Astrocyte (in vitro differentiated cells and primary cell): ENCODE measurements around the gene RHOT1.

Experiments
- EZH2 ChIP-seq: IDR thresholded peaks from 2 replicates; pipeline ENCODE4 v1.6.1; 2012; ENCODE audit warnings: mild to moderate bottlenecking, low read length, inconsistent platforms; ENCODE audit not compliant: insufficient read depth
- TF ChIP-seq, protein P1 (sequence below): IDR thresholded peaks from 2 replicates; pipeline ENCODE4 v1.5.1; 2011; ENCODE audit warnings: low read depth, mild to moderate bottlenecking, inconsistent platforms, low read length, moderate library complexity; ENCODE audit not compliant: insufficient read depth

DNA sequence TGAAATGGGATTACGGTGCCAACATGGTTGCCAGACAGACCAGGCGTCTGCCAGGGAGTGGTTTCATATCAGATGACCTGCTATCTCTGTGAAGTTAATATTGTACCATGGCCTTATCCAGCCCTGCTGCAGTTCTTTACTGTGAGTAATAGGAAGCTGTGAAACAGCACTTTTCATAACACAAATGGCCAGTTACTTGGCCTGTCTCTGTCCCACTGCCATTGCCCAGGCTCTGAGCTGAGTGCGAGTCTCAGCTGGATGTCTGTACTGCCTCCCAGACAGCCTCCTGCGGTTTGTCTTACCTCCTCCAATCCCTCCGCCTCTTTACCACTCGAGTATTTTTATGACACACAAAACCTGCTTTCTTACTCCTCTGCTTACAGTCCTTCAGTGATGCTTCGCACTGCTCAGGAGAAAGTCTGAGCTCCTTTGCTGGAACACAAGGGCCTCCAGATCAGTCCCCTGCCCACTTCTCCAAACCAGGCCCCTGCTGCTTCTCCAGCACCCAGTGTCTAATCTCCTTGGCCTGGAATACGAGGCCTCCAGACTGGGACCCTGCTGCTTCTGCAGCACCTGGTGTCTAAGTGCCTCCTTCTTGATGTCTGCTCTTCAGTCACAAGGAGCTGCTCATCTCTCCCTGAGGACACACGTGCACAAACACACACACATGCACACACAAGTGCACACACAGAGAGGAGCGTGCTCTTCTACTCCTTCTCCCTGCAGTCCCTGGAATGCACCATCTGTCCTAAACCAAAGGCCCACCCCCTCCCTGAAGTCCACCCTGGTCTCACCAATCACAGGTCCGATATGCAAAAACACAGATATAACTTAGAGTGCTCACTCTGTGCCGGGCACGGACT lies 17.1 kb upstream of the RHOT1 start:
- TF ChIP-seq, protein P1, sequence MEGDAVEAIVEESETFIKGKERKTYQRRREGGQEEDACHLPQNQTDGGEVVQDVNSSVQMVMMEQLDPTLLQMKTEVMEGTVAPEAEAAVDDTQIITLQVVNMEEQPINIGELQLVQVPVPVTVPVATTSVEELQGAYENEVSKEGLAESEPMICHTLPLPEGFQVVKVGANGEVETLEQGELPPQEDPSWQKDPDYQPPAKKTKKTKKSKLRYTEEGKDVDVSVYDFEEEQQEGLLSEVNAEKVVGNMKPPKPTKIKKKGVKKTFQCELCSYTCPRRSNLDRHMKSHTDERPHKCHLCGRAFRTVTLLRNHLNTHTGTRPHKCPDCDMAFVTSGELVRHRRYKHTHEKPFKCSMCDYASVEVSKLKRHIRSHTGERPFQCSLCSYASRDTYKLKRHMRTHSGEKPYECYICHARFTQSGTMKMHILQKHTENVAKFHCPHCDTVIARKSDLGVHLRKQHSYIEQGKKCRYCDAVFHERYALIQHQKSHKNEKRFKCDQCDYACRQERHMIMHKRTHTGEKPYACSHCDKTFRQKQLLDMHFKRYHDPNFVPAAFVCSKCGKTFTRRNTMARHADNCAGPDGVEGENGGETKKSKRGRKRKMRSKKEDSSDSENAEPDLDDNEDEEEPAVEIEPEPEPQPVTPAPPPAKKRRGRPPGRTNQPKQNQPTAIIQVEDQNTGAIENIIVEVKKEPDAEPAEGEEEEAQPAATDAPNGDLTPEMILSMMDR, result no peak
- no peak for TF ChIP-seq EZH2
